ENCODE data around the gene IL1RL1.

Gene IL1RL1

GRCh38 chr2:102290594-102290993, 20.8 kb upstream of the IL1RL1 start:
- Histone ChIP-seq H3K9me3 (ENCODE audit: control insufficient read depth in 5 of 5, low read length in 5 of 5) (no peaks in the 10 kb centered on the region), H3K4me3 (ENCODE audit: low read depth in 1 of 5, low read length in 5 of 5) (no peak overlapping the region), H3K36me3 (ENCODE audit: control insufficient read depth in 5 of 5, insufficient read depth in 5 of 5, low read length in 5 of 5) (no peaks in the 10 kb centered on the region)

GRCh38 chr2:102291319-102292075, 19.9 kb upstream of the IL1RL1 start:
- no peak overlapping the region for H3K4me3 ChIP-seq (ENCODE audit: low read depth in 1 of 5, low read length in 5 of 5)
- H3K9ac ChIP-seq (ENCODE audit: low read length in 5 of 5), result no peak overlapping the region
- H3K9me3 ChIP-seq (ENCODE audit: control insufficient read depth in 5 of 5, low read length in 5 of 5), result no peaks in the 10 kb centered on the region
- peaks cover 0 to 11% (median 0%) of the 10 kb centered on the region in 5 donors for H3K4me1 ChIP-seq (ENCODE audit: control insufficient read depth in 5 of 5, insufficient read depth in 5 of 5, low read length in 5 of 5)
- H3K36me3 ChIP-seq (ENCODE audit: control insufficient read depth in 5 of 5, insufficient read depth in 5 of 5, low read length in 5 of 5), result no peaks in the 10 kb centered on the region
- no peak overlapping the region for H3K27ac ChIP-seq (ENCODE audit: low read depth, low read length)
- H3K27me3 ChIP-seq (ENCODE audit: control insufficient read depth in 5 of 5, insufficient read depth in 4 of 5, low read length in 5 of 5), result peaks cover 0 to 7% (median 0%) of the 10 kb centered on the region in 5 donors

More at GRCh38 chr2:102290594-102290993, 20.8 kb upstream of the IL1RL1 start:
- H3K9ac ChIP-seq (ENCODE audit: low read length in 5 of 5), result no peak overlapping the region
- H3K27me3 ChIP-seq (ENCODE audit: control insufficient read depth in 5 of 5, insufficient read depth in 4 of 5, low read length in 5 of 5), result peaks cover 0 to 7% (median 0%) of the 10 kb centered on the region in 5 donors
- H3K27ac ChIP-seq (ENCODE audit: low read depth, low read length), result no peak overlapping the region
- H3K4me1 ChIP-seq (ENCODE audit: control insufficient read depth in 5 of 5, insufficient read depth in 5 of 5, low read length in 5 of 5), result peaks cover 0 to 11% (median 0%) of the 10 kb centered on the region in 5 donors

- no peak overlapping the region for H3K9ac ChIP-seq (ENCODE audit: low read length in 5 of 5)
- H3K4me3 ChIP-seq (ENCODE audit: low read depth in 1 of 5, low read length in 5 of 5), result no peak overlapping the region
- H3K27ac ChIP-seq (ENCODE audit: low read depth, low read length), result no peak overlapping the region
- H3K27me3 ChIP-seq (ENCODE audit: control insufficient read depth in 5 of 5, insufficient read depth in 4 of 5, low read length in 5 of 5), result peaks cover 0 to 7% (median 0%) of the 10 kb centered on the region in 5 donors
- no peaks in the 10 kb centered on the region for H3K9me3 ChIP-seq (ENCODE audit: control insufficient read depth in 5 of 5, low read length in 5 of 5)
- H3K36me3 ChIP-seq (ENCODE audit: control insufficient read depth in 5 of 5, insufficient read depth in 5 of 5, low read length in 5 of 5), result no peaks in the 10 kb centered on the region
- peaks cover 0 to 11% (median 3%) of the 10 kb centered on the region in 5 donors for H3K4me1 ChIP-seq (ENCODE audit: control insufficient read depth in 5 of 5, insufficient read depth in 5 of 5, low read length in 5 of 5)
Measured at GRCh38 chr2:102294802-102295489, 16.4 kb upstream of the IL1RL1 start.

- H3K27ac ChIP-seq (ENCODE audit: low read depth, low read length), result no peak overlapping the region
- H3K27me3 ChIP-seq (ENCODE audit: control insufficient read depth in 5 of 5, insufficient read depth in 4 of 5, low read length in 5 of 5), result peaks cover 0 to 7% (median 0%) of the 10 kb centered on the region in 5 donors
- H3K9me3 ChIP-seq (ENCODE audit: control insufficient read depth in 5 of 5, low read length in 5 of 5), result no peaks in the 10 kb centered on the region
- no peak overlapping the region for H3K4me3 ChIP-seq (ENCODE audit: low read depth in 1 of 5, low read length in 5 of 5)
- H3K4me1 ChIP-seq (ENCODE audit: control insufficient read depth in 5 of 5, insufficient read depth in 5 of 5, low read length in 5 of 5), result peaks cover 0 to 11% (median 3%) of the 10 kb centered on the region in 5 donors
- no peaks in the 10 kb centered on the region for H3K36me3 ChIP-seq (ENCODE audit: control insufficient read depth in 5 of 5, insufficient read depth in 5 of 5, low read length in 5 of 5)
- no peak overlapping the region for H3K9ac ChIP-seq (ENCODE audit: low read length in 5 of 5)
Measured at GRCh38 chr2:102295566-102295965, 15.8 kb upstream of the IL1RL1 start.

GRCh38 chr2:102296449-102296848, 14.9 kb upstream of the IL1RL1 start:
- Histone ChIP-seq H3K9me3 (ENCODE audit: control insufficient read depth in 5 of 5, low read length in 5 of 5) (no peaks in the 10 kb centered on the region), H3K27me3 (ENCODE audit: control insufficient read depth in 5 of 5, insufficient read depth in 4 of 5, low read length in 5 of 5) (peaks cover 0 to 7% (median 0%) of the 10 kb centered on the region in 5 donors), H3K4me1 (ENCODE audit: control insufficient read depth in 5 of 5, insufficient read depth in 5 of 5, low read length in 5 of 5) (peaks cover 0 to 7% (median 3%) of the 10 kb centered on the region in 5 donors), H3K9ac (ENCODE audit: low read length in 5 of 5) (no peak overlapping the region), H3K36me3 (ENCODE audit: control insufficient read depth in 5 of 5, insufficient read depth in 5 of 5, low read length in 5 of 5) (no peaks in the 10 kb centered on the region), H3K27ac (ENCODE audit: low read depth, low read length) (no peak overlapping the region), H3K4me3 (ENCODE audit: low read depth in 1 of 5, low read length in 5 of 5) (no peak overlapping the region)

GRCh38 chr2:102297891-102298290, 13.5 kb upstream of the IL1RL1 start:
- no peaks in the 10 kb centered on the region for H3K36me3 ChIP-seq (ENCODE audit: control insufficient read depth in 5 of 5, insufficient read depth in 5 of 5, low read length in 5 of 5)
- no peak overlapping the region for H3K4me3 ChIP-seq (ENCODE audit: low read depth in 1 of 5, low read length in 5 of 5)
- H3K4me1 ChIP-seq (ENCODE audit: control insufficient read depth in 5 of 5, insufficient read depth in 5 of 5, low read length in 5 of 5), result peaks cover 0 to 4% (median 0%) of the 10 kb centered on the region in 5 donors
- no peaks in the 10 kb centered on the region for H3K9me3 ChIP-seq (ENCODE audit: control insufficient read depth in 5 of 5, low read length in 5 of 5)
- H3K27ac ChIP-seq (ENCODE audit: low read depth, low read length), result no peak overlapping the region
- no peak overlapping the region for H3K9ac ChIP-seq (ENCODE audit: low read length in 5 of 5)
- H3K27me3 ChIP-seq (ENCODE audit: control insufficient read depth in 5 of 5, insufficient read depth in 4 of 5, low read length in 5 of 5), result peaks cover 0 to 7% (median 0%) of the 10 kb centered on the region in 5 donors

- peaks cover 0 to 3% (median 0%) of the 10 kb centered on the region in 5 donors for H3K4me1 ChIP-seq (ENCODE audit: control insufficient read depth in 5 of 5, insufficient read depth in 5 of 5, low read length in 5 of 5)
- peaks cover 0 to 6% (median 0%) of the 10 kb centered on the region in 5 donors for H3K27me3 ChIP-seq (ENCODE audit: control insufficient read depth in 5 of 5, insufficient read depth in 4 of 5, low read length in 5 of 5)
- no peak overlapping the region for H3K27ac ChIP-seq (ENCODE audit: low read depth, low read length)
Measured at GRCh38 chr2:102301867-102302362, 9.4 kb upstream of the IL1RL1 start.

GRCh38 chr2:102302458-102302857, 8.9 kb upstream of the IL1RL1 start:
- no peak overlapping the region for H3K9ac ChIP-seq (ENCODE audit: low read length in 5 of 5)
- H3K4me3 ChIP-seq (ENCODE audit: low read depth in 1 of 5, low read length in 5 of 5), result no peak overlapping the region
- no peaks in the 10 kb centered on the region for H3K36me3 ChIP-seq (ENCODE audit: control insufficient read depth in 5 of 5, insufficient read depth in 5 of 5, low read length in 5 of 5)
- H3K9me3 ChIP-seq (ENCODE audit: control insufficient read depth in 5 of 5, low read length in 5 of 5), result no peaks in the 10 kb centered on the region
- peaks cover 0 to 6% (median 0%) of the 10 kb centered on the region in 5 donors for H3K27me3 ChIP-seq (ENCODE audit: control insufficient read depth in 5 of 5, insufficient read depth in 4 of 5, low read length in 5 of 5)
- H3K27ac ChIP-seq (ENCODE audit: low read depth, low read length), result no peak overlapping the region
- H3K4me1 ChIP-seq (ENCODE audit: control insufficient read depth in 5 of 5, insufficient read depth in 5 of 5, low read length in 5 of 5), result peaks cover 0 to 3% (median 0%) of the 10 kb centered on the region in 5 donors

More at GRCh38 chr2:102301867-102302362, 9.4 kb upstream of the IL1RL1 start:
- H3K36me3 ChIP-seq (ENCODE audit: control insufficient read depth in 5 of 5, insufficient read depth in 5 of 5, low read length in 5 of 5), result no peaks in the 10 kb centered on the region
- H3K4me3 ChIP-seq (ENCODE audit: low read depth in 1 of 5, low read length in 5 of 5), result no peak overlapping the region
- no peaks in the 10 kb centered on the region for H3K9me3 ChIP-seq (ENCODE audit: control insufficient read depth in 5 of 5, low read length in 5 of 5)
- H3K9ac ChIP-seq (ENCODE audit: low read length in 5 of 5), result no peak overlapping the region

- H3K36me3 ChIP-seq (ENCODE audit: control insufficient read depth in 5 of 5, insufficient read depth in 5 of 5, low read length in 5 of 5), result no peaks in the 10 kb centered on the region
- H3K9ac ChIP-seq (ENCODE audit: low read length in 5 of 5), result no peak overlapping the region
- no peak overlapping the region for H3K4me3 ChIP-seq (ENCODE audit: low read depth in 1 of 5, low read length in 5 of 5)
- H3K9me3 ChIP-seq (ENCODE audit: control insufficient read depth in 5 of 5, low read length in 5 of 5), result no peaks in the 10 kb centered on the region
- no peak overlapping the region for H3K27ac ChIP-seq (ENCODE audit: low read depth, low read length)
- H3K4me1 ChIP-seq (ENCODE audit: control insufficient read depth in 5 of 5, insufficient read depth in 5 of 5, low read length in 5 of 5), result no peaks in the 10 kb centered on the region
- H3K27me3 ChIP-seq (ENCODE audit: control insufficient read depth in 5 of 5, insufficient read depth in 4 of 5, low read length in 5 of 5), result peaks cover 0 to 10% (median 0%) of the 10 kb centered on the region in 5 donors
Measured at GRCh38 chr2:102303589-102303988, 7.8 kb upstream of the IL1RL1 start.

- Histone ChIP-seq H3K9ac (ENCODE audit: low read length in 5 of 5) (no peak overlapping the region), H3K4me1 (ENCODE audit: control insufficient read depth in 5 of 5, insufficient read depth in 5 of 5, low read length in 5 of 5) (no peaks in the 10 kb centered on the region), H3K4me3 (ENCODE audit: low read depth in 1 of 5, low read length in 5 of 5) (no peak overlapping the region), H3K36me3 (ENCODE audit: control insufficient read depth in 5 of 5, insufficient read depth in 5 of 5, low read length in 5 of 5) (no peaks in the 10 kb centered on the region), H3K9me3 (ENCODE audit: control insufficient read depth in 5 of 5, low read length in 5 of 5) (no peaks in the 10 kb centered on the region), H3K27me3 (ENCODE audit: control insufficient read depth in 5 of 5, insufficient read depth in 4 of 5, low read length in 5 of 5) (peaks cover 0 to 10% (median 0%) of the 10 kb centered on the region in 5 donors), H3K27ac (ENCODE audit: low read depth, low read length) (no peak overlapping the region)
Measured at GRCh38 chr2:102304268-102304667, 7.1 kb upstream of the IL1RL1 start.

All from subcutaneous abdominal adipose tissue (tissue), 5 donors.